Endothelial cell of hepatic sinusoid (primary cell): Measurements from ENCODE around the gene SH3GL1.

Experiments
- in situ Hi-C: cut with HindIII; loops from 2 replicates; pipeline ENCODE4 v1.10.0; 2017; ENCODE audit warnings: low sequenced_read_pairs

Gene SH3GL1

DNA sequence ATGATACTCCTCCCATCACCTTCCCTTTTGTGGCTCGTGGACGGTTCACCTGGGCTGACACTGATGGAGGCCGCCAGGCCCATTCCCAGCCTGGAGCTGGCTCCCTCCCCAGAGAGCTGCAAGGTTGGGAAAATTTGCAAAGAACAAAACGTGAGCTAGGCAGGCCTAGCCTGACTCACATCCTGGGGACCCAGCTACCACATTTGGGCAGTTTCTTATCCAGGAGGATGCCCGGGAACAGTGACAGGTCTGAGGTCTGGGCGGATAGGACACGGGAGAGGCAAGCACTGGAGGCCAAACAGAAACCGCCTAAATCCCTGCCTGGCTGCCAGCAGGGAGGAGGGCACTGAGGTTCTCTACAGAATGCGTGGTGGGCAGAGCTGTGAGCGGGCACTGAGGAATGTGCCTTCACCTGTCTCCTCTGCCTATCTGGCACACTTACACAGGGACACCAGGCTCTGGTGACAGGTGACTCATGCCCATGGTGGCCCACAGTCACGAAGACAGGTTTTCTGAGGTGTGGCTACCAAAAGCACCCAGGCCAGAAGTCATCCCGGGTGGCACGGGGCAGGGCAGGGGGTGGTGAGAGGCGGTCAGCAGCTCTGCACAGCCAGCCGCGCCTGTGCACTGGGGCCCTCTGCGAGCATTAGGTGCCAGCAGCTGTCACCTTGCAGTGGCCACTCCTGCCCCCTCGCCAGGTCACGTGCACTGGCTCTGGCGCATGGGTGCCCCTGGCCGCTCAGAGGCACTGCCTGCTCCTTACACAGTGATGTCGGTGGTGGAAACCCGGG is 23.2 kb downstream of the SH3GL1 start:
- in situ Hi-C loops = no loop called here

- in situ Hi-C loops = no loop called here
Observed at GRCh38 chr19:4376671-4376990, 23.7 kb downstream of the SH3GL1 start.

DNA sequence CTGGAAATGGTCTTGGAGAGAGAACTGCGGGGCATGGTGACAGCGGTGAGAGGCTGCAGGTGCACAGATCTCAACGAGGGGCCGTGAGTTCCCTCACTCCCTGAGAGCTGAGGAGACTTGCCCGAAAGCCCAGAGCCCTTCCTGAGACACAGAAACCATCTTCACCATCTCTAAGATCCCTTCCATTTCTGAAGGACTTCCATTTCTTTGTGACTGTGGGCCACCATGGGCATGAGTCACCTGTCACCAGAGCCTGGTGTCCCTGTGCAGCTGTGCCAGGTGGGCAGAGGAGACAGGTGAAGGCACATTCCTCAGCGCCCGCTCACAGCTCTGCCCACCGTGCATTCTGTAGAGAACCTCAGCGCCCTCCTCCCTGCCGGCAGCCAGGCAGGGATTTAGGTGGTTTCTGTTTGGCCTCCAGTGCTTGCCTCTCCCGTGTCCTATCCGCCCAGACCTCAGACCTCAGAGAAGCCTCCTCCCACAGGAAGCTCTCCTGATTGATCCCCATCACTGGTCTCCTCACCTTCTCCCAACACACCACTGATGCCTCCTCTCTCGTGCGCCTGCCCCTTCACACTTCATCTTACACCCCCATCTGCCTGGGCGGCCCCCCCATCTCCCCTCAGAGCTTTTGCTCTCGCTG is 24.2 kb downstream of the SH3GL1 start:
- in situ Hi-C loops = no loop called here

GRCh38 chr19:4375164-4376027 is 25.0 kb downstream of the SH3GL1 start:
- in situ Hi-C loops = no loop called here

GRCh38 chr19:4374498-4375163 is 25.7 kb downstream of the SH3GL1 start:
- in situ Hi-C loops = no loop called here

DNA sequence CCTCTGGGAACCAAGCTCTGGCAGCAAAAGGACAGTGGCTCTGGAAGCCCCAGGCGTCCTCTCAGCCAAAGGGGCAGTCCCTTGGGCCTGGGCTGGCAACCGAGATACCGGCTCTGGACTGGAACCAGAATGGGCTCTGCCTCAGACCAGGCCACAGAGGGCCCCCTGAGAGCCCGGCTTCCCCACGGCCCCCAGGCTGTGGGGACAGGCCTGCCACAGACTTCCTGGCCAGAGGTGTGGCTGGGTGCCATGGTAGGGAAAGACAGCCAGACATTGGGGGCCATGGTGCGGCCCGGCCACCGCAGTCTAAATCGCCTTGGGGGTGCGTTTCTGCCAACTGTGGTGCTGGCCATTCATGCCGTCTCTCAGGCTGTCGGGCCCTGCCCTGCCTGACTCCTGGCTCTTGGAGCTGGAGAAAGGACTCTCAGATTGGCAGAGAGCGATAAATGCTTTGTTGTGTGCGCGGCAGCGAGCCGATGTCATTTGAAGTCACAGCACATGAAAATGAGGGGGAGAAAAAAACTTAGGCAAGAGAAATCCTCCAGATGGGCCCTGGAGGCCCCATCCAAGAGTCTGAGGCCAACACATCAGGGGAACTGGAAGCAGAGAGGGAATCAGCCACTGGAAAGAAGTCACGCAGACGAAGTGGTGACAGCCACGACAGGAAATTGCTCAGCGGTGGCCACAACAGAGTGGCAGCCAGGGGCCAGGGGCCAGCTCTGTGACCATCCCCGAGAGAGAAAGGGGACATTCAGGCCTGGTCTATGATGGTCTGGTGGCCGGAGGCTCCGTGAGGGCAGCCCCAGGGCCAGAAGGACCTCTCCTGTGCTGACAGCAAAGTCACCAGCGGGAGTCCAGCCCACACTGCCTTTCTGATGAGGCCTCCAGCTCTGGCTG is 26.5 kb downstream of the SH3GL1 start:
- in situ Hi-C loops = no loop called here

GRCh38 chr19:4373013-4373367 is 27.4 kb downstream of the SH3GL1 start:
- in situ Hi-C loops = no loop called here

DNA sequence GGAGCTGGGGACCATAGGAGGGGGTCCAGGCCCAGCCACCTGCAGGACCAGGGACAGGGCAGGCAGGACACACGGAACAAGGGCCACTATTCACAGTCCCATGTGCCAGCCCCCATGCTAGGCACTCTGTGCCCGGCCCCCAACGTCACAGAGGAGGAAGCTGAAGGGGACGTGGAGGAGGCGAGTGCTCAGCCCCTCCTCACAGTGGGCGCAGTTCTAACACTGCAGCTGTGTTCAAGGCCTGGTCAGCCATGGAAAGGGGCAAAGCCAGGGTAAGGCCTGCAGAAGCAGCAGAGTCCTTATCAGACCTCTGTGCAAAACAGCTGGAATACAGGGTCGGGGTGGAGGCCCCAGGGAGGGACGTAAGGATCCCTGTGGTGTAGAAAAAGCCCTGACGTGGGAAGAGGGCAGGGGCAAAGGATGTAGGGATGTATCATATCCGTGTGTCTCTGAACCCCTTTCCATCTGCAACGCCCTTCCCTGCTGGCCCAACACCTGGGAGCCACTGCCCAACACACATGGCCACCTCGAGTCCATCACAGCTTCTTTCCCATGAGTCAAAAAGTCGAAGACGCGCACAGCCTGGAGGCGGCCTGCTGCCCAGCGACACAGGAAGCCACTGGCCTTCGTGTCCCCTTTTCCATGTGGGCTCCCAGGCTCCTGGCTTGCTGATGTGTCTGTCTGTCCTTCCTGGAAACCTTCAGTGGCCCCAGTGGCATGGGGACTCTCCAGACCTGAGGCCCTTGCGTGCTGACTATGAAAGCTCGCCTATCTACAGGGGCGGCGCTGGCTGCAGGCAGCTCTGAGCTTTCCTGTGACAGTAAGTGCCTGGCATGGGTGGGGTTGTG is 28.0 kb downstream of the SH3GL1 start:
- in situ Hi-C loops = no loop called here

DNA sequence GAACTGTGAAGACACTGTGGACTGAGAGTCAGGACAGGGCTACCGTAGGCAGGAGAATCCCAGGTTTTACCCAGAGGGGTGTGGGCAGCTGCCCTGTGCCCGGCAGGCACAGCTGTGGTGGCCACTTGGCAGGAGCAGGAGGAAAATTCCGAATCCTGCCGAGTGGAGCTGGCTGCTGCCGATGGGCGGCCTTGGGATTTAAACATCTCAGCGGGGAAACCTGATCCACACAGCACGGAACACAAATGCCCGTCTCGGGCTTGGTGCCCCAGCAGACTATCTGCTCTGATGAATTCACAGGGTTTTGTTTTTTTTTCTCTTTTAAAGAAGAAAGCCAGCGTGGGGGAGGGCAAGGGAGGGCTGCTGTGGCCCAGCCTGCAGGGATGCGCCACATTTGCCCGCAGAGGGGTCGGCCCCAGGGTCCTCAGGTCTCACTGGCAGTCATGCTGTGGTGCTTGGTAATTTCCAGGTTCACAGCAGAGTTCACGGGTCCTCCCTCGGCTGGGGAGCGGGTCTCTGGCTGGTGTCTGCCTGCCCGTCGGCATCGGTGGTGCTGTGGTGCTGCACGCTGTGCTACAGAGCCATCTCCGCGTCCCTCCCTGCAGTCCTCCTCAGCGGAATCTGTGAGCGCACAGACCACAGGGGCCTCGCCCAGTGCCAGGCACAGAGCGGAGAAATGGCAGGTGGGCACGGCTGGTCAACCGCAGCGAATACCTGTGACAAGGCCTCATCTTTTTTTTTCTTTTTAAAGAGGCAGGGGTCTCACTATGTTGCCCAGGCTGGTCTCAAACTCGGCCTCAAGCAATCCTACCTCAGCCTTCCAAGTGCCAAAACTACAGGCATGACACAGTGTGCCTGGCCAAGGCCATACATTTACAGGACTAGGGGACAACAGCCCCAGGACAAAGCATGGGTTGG is 28.8 kb downstream of the SH3GL1 start:
- in situ Hi-C loops = no loop called here

DNA sequence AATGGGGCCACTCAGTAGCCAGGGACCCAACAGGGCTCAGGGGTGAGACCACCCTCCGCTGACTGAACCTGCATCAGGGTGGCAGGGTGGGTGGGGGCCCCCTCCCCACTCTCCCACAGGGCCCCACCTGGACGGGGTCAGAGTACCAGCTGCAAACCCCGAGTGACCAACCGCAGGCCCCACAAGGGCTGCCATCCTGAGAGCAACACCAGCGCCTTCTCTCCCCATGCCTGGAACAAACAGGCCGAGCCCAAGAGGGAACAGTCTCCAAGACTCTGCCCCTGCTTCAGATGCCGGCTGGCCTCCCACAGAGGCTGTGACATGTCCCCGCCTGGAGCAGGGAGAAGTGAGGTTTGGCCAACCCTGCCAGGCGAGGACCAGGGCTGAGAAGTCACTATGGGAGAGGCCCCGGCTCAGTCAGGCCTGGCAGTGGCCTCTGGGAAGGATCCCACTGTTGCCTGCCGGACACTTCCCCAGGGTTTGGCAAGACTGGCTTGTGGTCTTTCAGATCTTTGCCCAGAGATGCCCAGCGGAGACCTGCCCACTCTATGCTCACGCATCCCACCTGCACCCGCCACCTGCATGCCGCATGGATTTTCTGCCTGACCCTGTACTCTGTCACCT is 29.8 kb downstream of the SH3GL1 start:
- in situ Hi-C loops = no loop called here

DNA sequence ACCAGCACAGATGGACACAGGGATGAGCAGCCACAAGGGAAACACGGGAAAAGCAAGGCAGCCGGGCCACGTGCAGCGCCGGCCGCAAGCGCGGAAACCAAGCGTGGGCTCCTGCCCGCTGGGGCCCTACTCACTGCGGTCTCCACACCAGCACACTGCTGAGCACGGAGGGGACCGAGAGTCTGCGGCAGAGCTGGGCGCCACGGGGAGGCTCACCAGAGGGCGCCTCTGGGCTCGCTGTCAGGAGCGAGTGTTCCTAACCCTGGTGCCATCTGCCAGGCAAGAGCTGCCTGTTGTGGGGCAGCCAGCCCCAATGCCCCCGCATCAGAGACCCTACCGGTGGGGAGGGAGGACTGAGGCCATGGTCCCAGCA is 30.5 kb downstream of the SH3GL1 start:
- in situ Hi-C loops = loop anchor here (10.0 kb wide), 2 partner anchors 45 to 75 kb away; no protein-coding TSS in a partner anchor

DNA sequence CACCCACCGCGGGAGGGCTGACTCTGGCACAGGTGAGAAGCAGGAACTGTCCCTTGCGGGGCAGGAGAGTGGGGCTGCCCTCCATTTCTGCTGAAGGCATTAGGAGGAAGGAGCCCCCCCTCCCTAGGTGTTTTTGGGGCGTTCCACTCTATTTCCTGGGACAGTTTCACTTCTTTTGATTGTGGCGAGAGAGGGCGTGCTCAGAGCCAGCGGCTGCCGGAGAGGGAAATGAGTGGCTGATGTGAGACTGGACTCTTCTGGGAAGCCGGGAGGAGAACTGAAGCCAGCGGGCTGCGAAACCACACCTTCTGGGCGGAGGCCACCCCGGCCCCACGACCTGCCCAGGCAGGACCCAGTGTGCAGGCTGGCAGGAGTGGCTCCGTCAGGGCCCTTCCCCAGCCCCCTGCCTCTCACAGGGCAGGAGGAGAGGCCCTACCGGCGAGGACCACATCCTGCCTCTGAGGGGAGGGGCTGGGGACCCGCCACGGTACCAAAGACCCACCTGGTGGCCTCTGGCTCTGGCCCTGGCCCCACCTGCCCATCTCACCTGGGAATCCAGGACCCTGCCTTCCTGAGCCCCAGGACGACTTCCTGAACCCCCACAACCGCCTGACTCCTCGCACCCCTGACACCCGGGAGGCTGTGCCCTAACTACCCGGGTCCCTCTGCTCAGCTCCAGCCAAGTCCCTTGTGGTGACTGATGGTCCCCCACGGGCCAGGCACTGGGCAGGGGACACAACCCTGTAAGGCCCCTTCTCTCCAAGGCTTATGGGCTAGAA is 31.0 kb downstream of the SH3GL1 start:
- in situ Hi-C loops = loop anchor here (10.0 kb wide), 2 partner anchors 46 to 76 kb away; no protein-coding TSS in a partner anchor

DNA sequence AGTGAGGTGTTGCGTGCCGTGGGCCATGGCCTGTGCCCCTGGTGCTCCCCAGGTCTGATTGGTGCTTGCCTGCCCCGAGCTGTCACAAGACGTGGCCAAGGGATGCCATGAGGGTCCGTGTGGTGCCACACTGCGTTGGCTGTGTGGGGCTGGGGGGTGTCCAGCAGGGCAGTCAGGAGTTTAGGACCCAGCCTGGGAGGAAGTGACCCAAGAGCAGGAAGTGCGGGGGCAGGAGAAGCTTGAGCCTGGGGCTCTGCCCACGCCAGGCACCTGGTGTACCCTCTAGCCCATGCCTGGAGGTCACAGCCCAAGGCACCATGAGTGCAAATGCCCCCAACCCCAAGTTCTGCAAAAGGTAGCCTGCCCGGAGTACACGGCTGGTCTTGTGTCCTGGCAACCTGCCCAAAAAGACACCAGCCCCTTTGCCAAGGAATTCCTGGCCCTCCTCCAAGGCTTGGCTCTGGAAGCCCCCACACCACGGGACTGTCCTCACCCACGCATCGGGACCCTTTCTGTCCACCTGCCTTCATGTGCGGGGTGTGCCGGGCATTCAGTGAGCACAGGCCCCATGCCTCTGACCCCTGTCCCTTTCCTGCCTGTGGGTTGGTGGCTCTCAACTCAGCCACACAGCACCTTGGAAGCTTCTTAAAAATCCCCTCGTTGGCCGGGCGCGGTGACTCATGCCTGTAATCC is 32.1 kb downstream of the SH3GL1 start:
- in situ Hi-C loops = loop anchor here (10.0 kb wide), 2 partner anchors 47 to 77 kb away; no protein-coding TSS in a partner anchor

DNA sequence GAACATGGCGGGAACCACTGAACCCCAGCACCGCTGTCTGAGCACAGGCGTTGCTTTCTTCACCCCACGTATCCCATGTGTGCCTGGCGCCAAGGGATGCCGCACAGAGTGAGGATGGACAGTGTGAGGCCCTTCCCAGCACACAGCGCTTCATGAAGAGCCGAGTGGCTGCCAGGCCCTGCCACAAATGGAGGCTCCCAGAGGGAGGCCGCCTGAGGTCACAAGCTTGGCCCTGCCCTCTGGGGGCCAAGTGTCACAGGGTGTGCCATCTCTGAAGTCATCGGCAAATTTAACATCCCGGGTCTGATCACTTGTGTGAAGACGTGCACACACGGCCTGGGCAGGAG is 32.6 kb downstream of the SH3GL1 start:
- in situ Hi-C loops = loop anchor here (10.0 kb wide), 2 partner anchors 47 to 77 kb away; no protein-coding TSS in a partner anchor

DNA sequence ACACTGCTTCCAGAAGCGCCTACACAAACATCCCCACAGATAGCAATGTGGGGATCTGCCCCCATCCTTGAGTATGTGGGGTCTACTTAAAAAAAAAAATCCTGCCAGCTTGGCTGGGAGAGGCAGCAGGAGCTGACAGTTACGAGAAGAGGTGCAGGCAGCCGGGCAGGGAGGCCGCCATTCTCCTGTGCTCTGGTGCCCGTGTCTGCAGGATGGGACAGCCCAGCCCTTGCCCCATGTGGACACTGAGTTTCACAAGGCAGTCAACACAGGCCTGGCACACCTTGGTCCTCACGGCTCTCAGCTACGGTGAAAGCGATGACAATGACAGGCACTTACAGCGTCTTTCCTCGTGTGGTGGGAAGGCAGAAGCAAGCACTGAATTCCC is 33.0 kb downstream of the SH3GL1 start:
- in situ Hi-C loops = loop anchor here (10.0 kb wide), 2 partner anchors 47 to 77 kb away; no protein-coding TSS in a partner anchor

GRCh38 chr19:4366666-4367335 is 33.5 kb downstream of the SH3GL1 start:
- in situ Hi-C loops = loop anchor here (10.0 kb wide), 2 partner anchors 48 to 78 kb away; no protein-coding TSS in a partner anchor
